MCF 10A (cell line): ENCODE data around the gene OTUD1. TPM values are rescaled to one million over a fixed set of nuclear protein-coding genes. Genes with fewer than 3 reads are reported as not detected.

Source experiments
- BruUV-seq: library from RNA; stranded (reverse); fragments of 400-500 nt; replicated peaks from 2 replicates; lab custom pipeline; 2021; lab: Mats Ljungman, UMichigan
- CTCF ChIA-PET: fragments of 300-600 bp; sonication (Branson Sonifier 250); formaldehyde crosslinking; extraction: SDS; loops from one replicate; lab custom pipeline; 2021; ENCODE audit warnings: antibody characterized with exemption, inconsistent platforms; lab: Yijun Ruan, JAX
- POLR2A ChIA-PET: fragments of 300-600, 350-650 bp; sonication (Branson Sonifier 250); formaldehyde crosslinking; extraction: SDS; loops from one replicate; lab custom pipeline; 2020; ENCODE audit warnings: antibody characterized with exemption, inconsistent platforms; lab: Yijun Ruan, JAX
- DNase-seq: peaks from one replicate; pipeline ENCODE4 v3.0.0-alpha.2; 2018; ENCODE audit not compliant: unreplicated experiment
- H3K27ac Mint-ChIP-seq: one replicate; pipeline ENCODE4 v1.8.0; 2022; ENCODE audit warnings: mild to moderate bottlenecking, low read depth, mixed read lengths; ENCODE audit not compliant: unreplicated experiment
- H3K27me3 Mint-ChIP-seq: one replicate; pipeline ENCODE4 v1.8.0; 2022; ENCODE audit warnings: mixed read lengths; ENCODE audit not compliant: insufficient read depth, unreplicated experiment
- H3K36me3 Mint-ChIP-seq: one replicate; pipeline ENCODE4 v1.8.0; 2022; ENCODE audit warnings: mild to moderate bottlenecking, moderate library complexity, mixed read lengths; ENCODE audit not compliant: insufficient read depth, unreplicated experiment
- H3K4me1 Mint-ChIP-seq: one replicate; pipeline ENCODE4 v1.8.0; 2022; ENCODE audit warnings: mixed read lengths; ENCODE audit not compliant: insufficient read depth, unreplicated experiment
- H3K4me3 Mint-ChIP-seq: one replicate; pipeline ENCODE4 v1.8.0; 2022; ENCODE audit warnings: mild to moderate bottlenecking, moderate library complexity, mixed read lengths; ENCODE audit not compliant: unreplicated experiment
- H3K9me3 Mint-ChIP-seq: one replicate; pipeline ENCODE4 v1.8.0; 2022; ENCODE audit warnings: mixed read lengths; ENCODE audit not compliant: unreplicated experiment
- intact Hi-C: fragments of 100-400 bp; cut with micrococcal nuclease; formaldehyde crosslinking; loops from 2 replicates; pipeline ENCODE4 v1.14.1; 2022
- total RNA-seq: library from RNA; stranded (reverse); gene quantifications from 2 replicates; pipeline ENCODE4 v1.2.3, GENCODE V29; 2022
- TF ChIP-seq, protein P1 (sequence below): fragments of 200-600 bp; IDR thresholded peaks from one replicate; pipeline ENCODE4 v1.8.0; 2022; ENCODE audit warnings: antibody characterized with exemption, mild to moderate bottlenecking; ENCODE audit not compliant: unreplicated experiment

Gene OTUD1
- total RNA-seq, 1 experiment from 2014 or later = 14.9 TPM

DNA sequence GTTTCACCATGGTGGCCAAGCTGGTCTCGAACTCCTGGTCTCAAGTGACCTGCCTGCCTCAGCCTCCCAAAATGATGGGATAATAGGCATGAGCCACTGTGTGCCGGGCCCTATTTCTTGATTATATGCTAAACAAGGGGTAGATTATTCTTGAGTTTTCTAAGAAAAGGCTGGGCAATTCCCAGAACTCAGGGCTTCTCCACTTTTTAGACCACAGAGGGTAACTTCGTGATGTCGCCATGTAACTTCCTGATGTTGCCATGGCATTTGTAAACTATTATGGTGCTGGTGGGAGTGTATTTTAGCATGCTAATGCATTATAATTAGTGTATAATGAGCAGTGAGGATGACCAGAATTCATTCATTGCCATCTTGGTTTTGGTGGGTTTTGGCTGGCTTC is 35.8 kb downstream of the OTUD1 start:
- H3K27ac Mint-ChIP-seq = no peak overlapping the region
- no peaks in the 10 kb centered on the region for H3K36me3 Mint-ChIP-seq
- no peaks in the 10 kb centered on the region for H3K4me1 Mint-ChIP-seq
- BruUV-seq = no TSS peak
- CTCF ChIA-PET = no interaction called here
- peaks cover 9% of the 10 kb centered on the region for H3K27me3 Mint-ChIP-seq
- POLR2A ChIA-PET = no interaction called here
- H3K9me3 Mint-ChIP-seq = no peaks in the 10 kb centered on the region
- TF ChIP-seq, protein P1, sequence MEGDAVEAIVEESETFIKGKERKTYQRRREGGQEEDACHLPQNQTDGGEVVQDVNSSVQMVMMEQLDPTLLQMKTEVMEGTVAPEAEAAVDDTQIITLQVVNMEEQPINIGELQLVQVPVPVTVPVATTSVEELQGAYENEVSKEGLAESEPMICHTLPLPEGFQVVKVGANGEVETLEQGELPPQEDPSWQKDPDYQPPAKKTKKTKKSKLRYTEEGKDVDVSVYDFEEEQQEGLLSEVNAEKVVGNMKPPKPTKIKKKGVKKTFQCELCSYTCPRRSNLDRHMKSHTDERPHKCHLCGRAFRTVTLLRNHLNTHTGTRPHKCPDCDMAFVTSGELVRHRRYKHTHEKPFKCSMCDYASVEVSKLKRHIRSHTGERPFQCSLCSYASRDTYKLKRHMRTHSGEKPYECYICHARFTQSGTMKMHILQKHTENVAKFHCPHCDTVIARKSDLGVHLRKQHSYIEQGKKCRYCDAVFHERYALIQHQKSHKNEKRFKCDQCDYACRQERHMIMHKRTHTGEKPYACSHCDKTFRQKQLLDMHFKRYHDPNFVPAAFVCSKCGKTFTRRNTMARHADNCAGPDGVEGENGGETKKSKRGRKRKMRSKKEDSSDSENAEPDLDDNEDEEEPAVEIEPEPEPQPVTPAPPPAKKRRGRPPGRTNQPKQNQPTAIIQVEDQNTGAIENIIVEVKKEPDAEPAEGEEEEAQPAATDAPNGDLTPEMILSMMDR = no peak
- no peak overlapping the region for H3K4me3 Mint-ChIP-seq
- intact Hi-C loops = no loop called here
- no peak for DNase-seq

DNA sequence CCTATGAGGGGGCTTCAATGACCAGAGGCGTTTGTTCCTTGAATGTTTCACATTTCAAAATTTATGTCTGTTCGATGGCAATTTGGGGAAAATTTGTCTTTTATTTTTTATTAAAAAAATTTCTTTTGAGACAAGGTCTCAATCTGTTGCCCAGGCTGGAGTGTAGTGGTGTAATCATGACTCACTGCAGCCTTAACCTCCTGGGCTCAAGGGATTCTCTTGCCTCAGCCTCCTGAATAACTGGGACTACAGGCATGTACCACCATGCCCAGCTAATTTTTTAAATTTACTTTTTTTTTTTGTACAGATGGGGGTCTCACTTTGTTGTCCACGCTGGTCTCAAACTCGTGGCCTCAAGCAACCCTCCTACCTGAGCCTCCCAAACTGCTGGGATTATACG is 39.7 kb downstream of the OTUD1 start:
- no peaks in the 10 kb centered on the region for H3K27me3 Mint-ChIP-seq

DNA sequence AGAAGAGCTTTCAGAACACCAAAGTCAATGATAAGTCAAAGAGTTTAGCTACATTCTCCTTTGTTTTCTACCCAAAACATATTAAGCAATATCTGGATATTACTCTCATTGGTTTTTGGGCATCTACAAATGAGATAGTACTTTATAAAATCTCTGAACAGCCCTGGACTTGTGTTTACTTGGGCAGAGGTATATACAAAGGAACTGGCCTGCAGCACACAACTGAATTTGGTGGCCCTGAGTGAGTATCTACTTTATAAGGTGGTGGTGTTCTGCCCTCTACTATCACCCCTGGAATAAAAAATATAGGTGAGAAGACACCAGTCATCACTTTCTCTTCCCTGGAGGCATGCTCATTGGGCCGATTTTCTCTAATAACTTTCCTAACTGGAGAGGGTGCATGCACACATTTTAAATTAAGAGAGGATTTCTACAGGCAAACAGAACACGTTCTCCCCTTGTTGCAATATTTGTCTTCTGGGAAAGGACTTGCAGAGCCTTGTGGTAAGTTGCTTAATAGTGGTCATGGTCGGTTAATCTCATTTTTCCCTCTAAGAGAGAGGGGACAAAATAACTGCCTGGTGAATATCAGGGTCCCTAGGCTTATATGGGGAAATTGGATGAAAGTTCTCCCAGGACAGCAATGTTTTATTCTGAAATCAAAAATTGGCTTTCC is 41.1 kb downstream of the OTUD1 start:
- Mint-ChIP-seq H3K4me1 (no peaks in the 10 kb centered on the region), H3K36me3 (no peaks in the 10 kb centered on the region), H3K27me3 (no peaks in the 10 kb centered on the region), H3K4me3 (no peak overlapping the region), H3K9me3 (no peaks in the 10 kb centered on the region), H3K27ac (no peak overlapping the region)
- ChIA-PET CTCF (no interaction called here), POLR2A (no interaction called here)
- no TSS peak for BruUV-seq
- intact Hi-C loops = no loop called here
- TF ChIP-seq, protein P1 = no peak
- no peak for DNase-seq

More for the DNA sequence above, 39.7 kb downstream of the OTUD1 start:
- Mint-ChIP-seq H3K4me1 (no peaks in the 10 kb centered on the region), H3K27ac (no peak overlapping the region), H3K4me3 (no peak overlapping the region), H3K36me3 (no peaks in the 10 kb centered on the region), H3K9me3 (no peaks in the 10 kb centered on the region)
- ChIA-PET CTCF (no interaction called here), POLR2A (no interaction called here)
- BruUV-seq = no TSS peak
- intact Hi-C loops = no loop called here
- DNase-seq = peak; percentile 48
- TF ChIP-seq, protein P1 = no peak

DNA sequence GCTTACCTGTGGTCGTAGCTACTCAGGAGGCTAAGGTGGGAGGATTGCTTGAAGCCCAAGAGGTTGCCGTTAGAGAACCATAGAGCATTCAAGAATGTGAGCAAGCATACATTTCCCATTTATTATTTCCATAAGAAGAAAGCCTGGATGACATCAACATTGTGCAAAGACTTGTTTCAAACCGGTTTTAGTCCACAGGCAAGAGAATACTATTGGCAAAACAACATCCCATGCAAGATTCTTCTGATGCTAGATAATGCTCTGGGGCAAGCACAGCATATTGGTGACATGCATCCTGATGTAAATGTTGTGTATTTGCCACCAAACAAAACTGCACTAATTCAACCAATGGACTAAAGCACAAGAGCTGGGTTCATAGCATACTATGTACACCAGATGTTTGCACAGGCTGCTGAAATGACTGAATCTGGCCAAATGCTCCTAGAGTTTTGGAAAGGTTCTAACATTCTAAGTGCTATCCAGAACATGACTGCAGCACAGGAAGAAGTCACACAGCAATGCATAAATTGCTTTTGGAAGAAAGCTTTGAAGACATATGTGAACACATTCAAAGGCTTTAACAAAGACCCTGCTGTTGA is 42.6 kb downstream of the OTUD1 start:
- no peak for DNase-seq
- no TSS peak for BruUV-seq
- Mint-ChIP-seq H3K4me1 (no peaks in the 10 kb centered on the region), H3K27me3 (no peaks in the 10 kb centered on the region), H3K9me3 (no peaks in the 10 kb centered on the region), H3K36me3 (no peaks in the 10 kb centered on the region), H3K27ac (no peak overlapping the region), H3K4me3 (no peak overlapping the region)
- POLR2A ChIA-PET = interaction anchor here (0.8 kb wide), 1 partner anchor 10 kb away, joined by 3 read pairs; no protein-coding TSS in a partner anchor
- TF ChIP-seq, protein P1 = no peak
- intact Hi-C loops = no loop called here
- CTCF ChIA-PET = interaction anchor here (0.6 to 1.4 kb wide), 4 partner anchors 12 to 165 kb away, joined by 3 to 6 read pairs (median 3); no protein-coding TSS in a partner anchor
